ENCODE measurements around the gene MECR. TPM values are rescaled to one million over a fixed set of nuclear protein-coding genes. Genes with fewer than 3 reads are reported as not detected.

MECR gene
- total RNA-seq, 1 donor from 2014 or later: 22.5 TPM

- DNase-seq (ENCODE audit: extremely low spot score, unreplicated experiment): no peak
- Mint-ChIP-seq H3K9me3 (ENCODE audit: unreplicated experiment) (no peaks in the 10 kb centered on the region), H3K36me3 (ENCODE audit: unreplicated experiment) (peaks cover 11% of the 10 kb centered on the region), H3K4me3 (ENCODE audit: unreplicated experiment) (peak overlapping the region; percentile 93), H3K27ac (ENCODE audit: unreplicated experiment) (peak overlapping the region; percentile 95), H3K27me3 (ENCODE audit: unreplicated experiment) (no peaks in the 10 kb centered on the region), H3K4me1 (ENCODE audit: unreplicated experiment) (peaks cover 47% of the 10 kb centered on the region)
- no peak for TF ChIP-seq CTCF (IDR thresholded peaks at IDR 0.05)
Observed at GRCh38 chr1:29180497-29181412, 50.0 kb downstream of the MECR start.

GRCh38 chr1:29179641-29180184, 51.0 kb downstream of the MECR start:
- Mint-ChIP-seq H3K27ac (ENCODE audit: unreplicated experiment) (peak overlapping the region; percentile 95), H3K27me3 (ENCODE audit: unreplicated experiment) (no peaks in the 10 kb centered on the region), H3K4me3 (ENCODE audit: unreplicated experiment) (peak overlapping the region; percentile 93), H3K4me1 (ENCODE audit: unreplicated experiment) (peaks cover 47% of the 10 kb centered on the region), H3K9me3 (ENCODE audit: unreplicated experiment) (no peaks in the 10 kb centered on the region), H3K36me3 (ENCODE audit: unreplicated experiment) (peaks cover 11% of the 10 kb centered on the region)
- no peak for TF ChIP-seq CTCF (IDR thresholded peaks at IDR 0.05)
- DNase-seq (ENCODE audit: extremely low spot score, unreplicated experiment): peak; percentile 21

- peaks cover 17% of the 10 kb centered on the region for H3K36me3 Mint-ChIP-seq (ENCODE audit: unreplicated experiment)
- peaks cover 45% of the 10 kb centered on the region for H3K4me1 Mint-ChIP-seq (ENCODE audit: unreplicated experiment)
- no peaks in the 10 kb centered on the region for H3K27me3 Mint-ChIP-seq (ENCODE audit: unreplicated experiment)
- no peak overlapping the region for H3K27ac Mint-ChIP-seq (ENCODE audit: unreplicated experiment)
- no peak for DNase-seq (ENCODE audit: extremely low spot score, unreplicated experiment)
- TF ChIP-seq CTCF (IDR thresholded peaks at IDR 0.05): no peak
- H3K4me3 Mint-ChIP-seq (ENCODE audit: unreplicated experiment): no peak overlapping the region
- no peaks in the 10 kb centered on the region for H3K9me3 Mint-ChIP-seq (ENCODE audit: unreplicated experiment)
Observed at GRCh38 chr1:29177022-29177705, 53.6 kb downstream of the MECR start.

- DNase-seq (ENCODE audit: extremely low spot score, unreplicated experiment): no peak
- Mint-ChIP-seq H3K4me1 (ENCODE audit: unreplicated experiment) (peaks cover 47% of the 10 kb centered on the region), H3K36me3 (ENCODE audit: unreplicated experiment) (peaks cover 20% of the 10 kb centered on the region), H3K27ac (ENCODE audit: unreplicated experiment) (peak overlapping the region; percentile 32), H3K27me3 (ENCODE audit: unreplicated experiment) (no peaks in the 10 kb centered on the region), H3K9me3 (ENCODE audit: unreplicated experiment) (no peaks in the 10 kb centered on the region), H3K4me3 (ENCODE audit: unreplicated experiment) (no peak overlapping the region)
- TF ChIP-seq CTCF (IDR thresholded peaks at IDR 0.05): no peak
Observed at GRCh38 chr1:29176576-29176975, 54.2 kb downstream of the MECR start.

Measured in osteocyte (in vitro differentiated cells).